Osteoblast (primary cell): ENCODE data around the gene KAZN. TPM values are rescaled to one million over a fixed set of nuclear protein-coding genes. Genes with fewer than 3 reads are reported as not detected.

ENCODE experiments used
- DNase-seq: peaks from one replicate; pipeline ENCODE4 v3.0.0; 2011; ENCODE audit warnings: low spot score, mixed read lengths; ENCODE audit not compliant: insufficient read length; ENCODE audit errors: missing footprints
- H2AFZ ChIP-seq: 2 replicates; pipeline ENCODE4 v1.6.0; 2011; ENCODE audit warnings: mild to moderate bottlenecking, low read length
- H3K27ac ChIP-seq: 2 replicates; pipeline ENCODE4 v1.5.1; 2011; ENCODE audit warnings: mild to moderate bottlenecking, low read depth, low read length, moderate library complexity
- H3K27me3 ChIP-seq: 2 replicates; pipeline ENCODE4 v1.6.0; 2012; ENCODE audit warnings: mild to moderate bottlenecking, control low read depth, inconsistent platforms, low read length, moderate library complexity; ENCODE audit not compliant: insufficient read depth
- H3K36me3 ChIP-seq: 2 replicates; pipeline ENCODE4 v1.5.1; 2011; ENCODE audit warnings: mild to moderate bottlenecking, low read length, control low read depth, moderate library complexity; ENCODE audit not compliant: insufficient read depth
- H3K4me1 ChIP-seq: 2 replicates; pipeline ENCODE4 v1.5.1; 2011; ENCODE audit warnings: mild to moderate bottlenecking, low read length, control low read depth, moderate library complexity; ENCODE audit not compliant: insufficient read depth
- H3K4me2 ChIP-seq: 2 replicates; pipeline ENCODE4 v1.6.0; 2011; ENCODE audit warnings: mild to moderate bottlenecking, low read length; ENCODE audit not compliant: insufficient read depth
- H3K4me3 ChIP-seq: fragments of 200-600 bp; sonication (generic); 3 replicates; pipeline ENCODE4 v1.5.1; 2012; ENCODE audit warnings: mild to moderate bottlenecking, low read length, inconsistent platforms; ENCODE audit not compliant: insufficient read depth
- H3K79me2 ChIP-seq: 2 replicates; pipeline ENCODE4 v1.6.0; 2012; ENCODE audit warnings: mild to moderate bottlenecking, low read length, control low read depth, inconsistent platforms; ENCODE audit not compliant: insufficient read depth
- H3K9me3 ChIP-seq: 2 replicates; pipeline ENCODE4 v1.5.1; 2011; ENCODE audit warnings: low read depth, low read length, control low read depth
- H4K20me1 ChIP-seq: 2 replicates; pipeline ENCODE4 v1.6.0; 2012; ENCODE audit warnings: mild to moderate bottlenecking, low read length, control low read depth; ENCODE audit not compliant: insufficient read depth
- total RNA-seq: library from RNA; depleted of rRNA; stranded (reverse); fragments of >200 nt; gene quantifications from 2 replicates; pipeline ENCODE4 v1.2.3, GENCODE V29; 2012
- TF ChIP-seq, protein P1 (sequence below): IDR thresholded peaks from 2 replicates; pipeline ENCODE4 v1.5.1; 2011; ENCODE audit warnings: mild to moderate bottlenecking, low read depth, low read length, moderate library complexity; ENCODE audit errors: extremely low read depth

KAZN gene
- total RNA-seq, 1 donor: 9.0 TPM

DNA sequence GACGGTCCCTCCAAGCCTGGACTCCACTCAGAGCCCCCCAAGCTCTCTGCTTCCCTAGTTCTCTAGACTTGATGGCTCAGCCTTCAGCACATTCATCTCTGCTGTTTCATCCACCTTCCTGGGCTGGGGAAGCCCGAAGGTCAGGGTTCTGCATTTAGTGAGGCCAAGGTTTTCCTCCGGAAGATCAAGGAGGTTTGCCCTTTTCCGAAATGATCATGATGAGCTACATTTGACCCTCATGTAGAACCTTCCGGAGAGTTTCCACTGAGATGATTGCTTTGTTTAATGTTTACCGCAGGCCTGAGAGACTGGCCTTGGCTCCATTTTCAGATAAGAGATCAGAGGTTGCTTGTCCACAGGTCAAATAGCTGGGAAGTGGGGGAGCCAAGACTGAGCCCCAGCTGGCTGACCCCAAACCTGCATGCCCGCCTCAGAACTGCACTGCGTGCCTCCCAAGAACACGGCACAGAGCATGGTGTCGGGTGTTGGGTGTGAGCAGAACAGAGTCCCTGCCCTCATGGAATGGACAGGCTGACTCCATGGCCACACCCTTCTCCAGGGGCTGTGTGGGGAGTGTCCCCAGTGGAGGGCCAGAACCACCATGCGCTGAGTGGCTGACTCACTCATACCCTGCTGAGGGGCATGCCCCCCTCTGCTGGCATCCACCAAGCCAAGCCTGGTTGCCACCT lies 354.3 kb downstream of the KAZN start:
- no peaks in the 10 kb centered on the region for H3K9me3 ChIP-seq
- H3K27ac ChIP-seq: no peak overlapping the region
- no peak overlapping the region for H3K4me3 ChIP-seq
- TF ChIP-seq, protein P1, sequence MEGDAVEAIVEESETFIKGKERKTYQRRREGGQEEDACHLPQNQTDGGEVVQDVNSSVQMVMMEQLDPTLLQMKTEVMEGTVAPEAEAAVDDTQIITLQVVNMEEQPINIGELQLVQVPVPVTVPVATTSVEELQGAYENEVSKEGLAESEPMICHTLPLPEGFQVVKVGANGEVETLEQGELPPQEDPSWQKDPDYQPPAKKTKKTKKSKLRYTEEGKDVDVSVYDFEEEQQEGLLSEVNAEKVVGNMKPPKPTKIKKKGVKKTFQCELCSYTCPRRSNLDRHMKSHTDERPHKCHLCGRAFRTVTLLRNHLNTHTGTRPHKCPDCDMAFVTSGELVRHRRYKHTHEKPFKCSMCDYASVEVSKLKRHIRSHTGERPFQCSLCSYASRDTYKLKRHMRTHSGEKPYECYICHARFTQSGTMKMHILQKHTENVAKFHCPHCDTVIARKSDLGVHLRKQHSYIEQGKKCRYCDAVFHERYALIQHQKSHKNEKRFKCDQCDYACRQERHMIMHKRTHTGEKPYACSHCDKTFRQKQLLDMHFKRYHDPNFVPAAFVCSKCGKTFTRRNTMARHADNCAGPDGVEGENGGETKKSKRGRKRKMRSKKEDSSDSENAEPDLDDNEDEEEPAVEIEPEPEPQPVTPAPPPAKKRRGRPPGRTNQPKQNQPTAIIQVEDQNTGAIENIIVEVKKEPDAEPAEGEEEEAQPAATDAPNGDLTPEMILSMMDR: no peak
- H3K36me3 ChIP-seq: no peaks in the 10 kb centered on the region
- DNase-seq: peak; percentile 62
- H3K4me1 ChIP-seq: no peaks in the 10 kb centered on the region
- no peak overlapping the region for H2AFZ ChIP-seq
- no peak overlapping the region for H3K4me2 ChIP-seq
- H4K20me1 ChIP-seq: peaks cover 16% of the 10 kb centered on the region
- H3K27me3 ChIP-seq: no peaks in the 10 kb centered on the region
- H3K79me2 ChIP-seq: peaks cover 55% of the 10 kb centered on the region

DNA sequence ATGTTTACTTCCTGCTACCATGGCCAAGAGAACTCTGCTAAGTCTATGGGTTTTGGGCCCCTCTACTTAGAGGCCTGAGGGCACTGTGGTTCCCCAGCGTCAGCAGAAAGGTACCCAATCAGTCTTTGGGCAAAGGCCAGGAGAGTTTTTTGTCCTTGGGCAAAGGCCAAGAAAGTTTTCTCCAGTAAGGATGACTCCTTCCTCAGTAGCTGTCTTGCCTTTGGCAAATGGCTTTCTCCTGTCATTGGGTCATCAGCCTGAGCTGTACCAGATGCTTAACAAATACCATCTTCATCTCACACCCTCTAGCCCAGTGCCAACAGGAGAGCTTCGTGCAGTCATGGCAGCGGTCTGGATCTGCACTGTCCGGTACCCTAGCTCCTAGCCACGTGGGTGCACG lies 355.7 kb downstream of the KAZN start:
- Histone ChIP-seq H3K27ac (no peak overlapping the region), H3K4me3 (no peak overlapping the region), H3K36me3 (no peaks in the 10 kb centered on the region), H3K9me3 (no peaks in the 10 kb centered on the region), H3K27me3 (no peaks in the 10 kb centered on the region), H2AFZ (no peak overlapping the region), H3K79me2 (peaks cover 44% of the 10 kb centered on the region), H3K4me1 (no peaks in the 10 kb centered on the region), H4K20me1 (peaks cover 19% of the 10 kb centered on the region), H3K4me2 (no peak overlapping the region)
- TF ChIP-seq, protein P1: no peak
- DNase-seq: peak; percentile 88

DNA sequence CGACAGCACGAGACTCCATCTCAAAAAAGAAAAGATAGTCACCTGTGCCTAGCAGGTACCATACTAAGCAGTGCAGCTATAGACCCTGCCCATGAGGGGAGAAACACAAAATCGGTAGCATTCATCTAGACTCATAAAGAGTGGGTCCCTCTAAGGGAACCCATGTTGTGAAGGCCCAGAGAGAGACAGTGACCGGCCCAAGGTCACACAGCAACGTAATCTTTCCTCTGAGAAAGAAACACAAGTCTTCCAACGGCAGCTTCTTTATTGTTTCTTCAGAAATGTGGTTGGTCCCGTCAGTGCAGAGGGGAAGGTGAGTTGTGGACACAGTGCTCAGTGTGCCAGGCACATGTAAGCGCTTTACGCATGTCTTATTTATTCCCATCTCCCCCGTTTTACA lies 356.4 kb downstream of the KAZN start:
- no peaks in the 10 kb centered on the region for H3K4me1 ChIP-seq
- no peak overlapping the region for H3K27ac ChIP-seq
- DNase-seq: no peak
- no peaks in the 10 kb centered on the region for H3K9me3 ChIP-seq
- no peaks in the 10 kb centered on the region for H3K27me3 ChIP-seq
- H3K4me2 ChIP-seq: no peak overlapping the region
- H3K4me3 ChIP-seq: no peak overlapping the region
- TF ChIP-seq, protein P1: no peak
- no peak overlapping the region for H2AFZ ChIP-seq
- H3K36me3 ChIP-seq: no peaks in the 10 kb centered on the region
- H4K20me1 ChIP-seq: peaks cover 19% of the 10 kb centered on the region
- H3K79me2 ChIP-seq: peaks cover 42% of the 10 kb centered on the region

DNA sequence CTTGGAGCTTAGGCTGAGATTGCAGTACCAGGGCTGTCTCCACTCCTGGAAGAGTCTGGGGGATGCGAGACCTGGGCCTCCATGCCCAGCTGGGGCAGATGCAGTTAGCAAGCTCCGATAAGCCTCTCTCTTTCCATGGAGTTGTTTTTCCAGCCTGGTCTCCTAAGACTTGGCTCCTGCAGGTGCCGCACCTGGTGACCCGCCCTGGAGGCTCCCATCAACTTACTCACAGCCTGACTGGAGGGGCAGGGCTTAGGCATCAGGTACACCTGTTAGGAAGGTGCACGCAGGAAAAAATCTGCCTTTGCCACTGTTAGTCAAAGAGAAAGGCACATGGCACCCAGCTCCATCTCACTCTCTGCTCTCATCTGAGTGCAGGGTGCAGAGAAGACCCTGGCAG lies 356.9 kb downstream of the KAZN start:
- H4K20me1 ChIP-seq: peaks cover 19% of the 10 kb centered on the region

More for the DNA sequence above, 356.9 kb downstream of the KAZN start:
- DNase-seq: no peak
- Histone ChIP-seq H3K4me2 (no peak overlapping the region), H3K4me3 (no peak overlapping the region), H3K36me3 (no peaks in the 10 kb centered on the region), H3K27me3 (no peaks in the 10 kb centered on the region), H3K27ac (no peak overlapping the region), H3K79me2 (peaks cover 40% of the 10 kb centered on the region), H2AFZ (no peak overlapping the region), H3K4me1 (no peaks in the 10 kb centered on the region), H3K9me3 (no peaks in the 10 kb centered on the region)
- TF ChIP-seq, protein P1: no peak
